GM12864 (cell line): ENCODE measurements around the gene RFT1.
A peak's percentile ranks its signal among the peaks of the same experiment; 100 is the strongest.
"Not testable (repeated sequence)": the region's sequence is repeated elsewhere in the genome, so short reads cannot be mapped to it uniquely, and the experiment has no call there.

ENCODE experiments used
- DNase-seq: peaks from one replicate; pipeline ENCODE4 v3.0.0-alpha.2; 2011; ENCODE audit warnings: low read depth
- H3K4me3 ChIP-seq: 2 replicates; pipeline ENCODE4 v1.5.1; 2011; ENCODE audit warnings: mild to moderate bottlenecking, low read depth, low read length, control low read depth
- TF ChIP-seq, protein P1 (sequence below): IDR thresholded peaks from 2 replicates; pipeline ENCODE4 v1.5.1; 2011; ENCODE audit warnings: low read depth, mild to moderate bottlenecking, moderate library complexity, low read length, control low read depth, inconsistent platforms; ENCODE audit errors: missing control alignments

The RFT1 gene

DNA sequence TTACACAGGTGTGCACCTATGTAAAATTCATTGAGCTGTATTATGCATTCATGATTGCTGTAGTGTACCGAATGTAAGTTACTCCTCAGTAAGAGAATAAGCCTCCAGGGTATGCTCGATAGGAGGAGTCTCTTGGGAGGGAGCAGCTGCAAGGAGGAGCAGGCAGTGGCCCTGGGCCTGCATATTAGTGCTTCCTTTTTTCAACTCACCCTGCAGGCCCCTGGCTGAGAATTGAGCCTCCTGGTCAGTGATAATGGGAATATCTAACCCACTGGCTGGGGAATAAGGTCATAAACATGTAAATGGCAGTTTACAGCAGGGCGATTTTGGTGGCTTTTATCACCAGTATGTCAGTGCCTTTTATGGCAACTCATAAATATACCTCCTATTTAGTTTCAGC lies 62.7 kb downstream of the RFT1 start:
- TF ChIP-seq, protein P1, sequence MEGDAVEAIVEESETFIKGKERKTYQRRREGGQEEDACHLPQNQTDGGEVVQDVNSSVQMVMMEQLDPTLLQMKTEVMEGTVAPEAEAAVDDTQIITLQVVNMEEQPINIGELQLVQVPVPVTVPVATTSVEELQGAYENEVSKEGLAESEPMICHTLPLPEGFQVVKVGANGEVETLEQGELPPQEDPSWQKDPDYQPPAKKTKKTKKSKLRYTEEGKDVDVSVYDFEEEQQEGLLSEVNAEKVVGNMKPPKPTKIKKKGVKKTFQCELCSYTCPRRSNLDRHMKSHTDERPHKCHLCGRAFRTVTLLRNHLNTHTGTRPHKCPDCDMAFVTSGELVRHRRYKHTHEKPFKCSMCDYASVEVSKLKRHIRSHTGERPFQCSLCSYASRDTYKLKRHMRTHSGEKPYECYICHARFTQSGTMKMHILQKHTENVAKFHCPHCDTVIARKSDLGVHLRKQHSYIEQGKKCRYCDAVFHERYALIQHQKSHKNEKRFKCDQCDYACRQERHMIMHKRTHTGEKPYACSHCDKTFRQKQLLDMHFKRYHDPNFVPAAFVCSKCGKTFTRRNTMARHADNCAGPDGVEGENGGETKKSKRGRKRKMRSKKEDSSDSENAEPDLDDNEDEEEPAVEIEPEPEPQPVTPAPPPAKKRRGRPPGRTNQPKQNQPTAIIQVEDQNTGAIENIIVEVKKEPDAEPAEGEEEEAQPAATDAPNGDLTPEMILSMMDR: no peak
- no peak overlapping the region for H3K4me3 ChIP-seq
- DNase-seq: no peak

DNA sequence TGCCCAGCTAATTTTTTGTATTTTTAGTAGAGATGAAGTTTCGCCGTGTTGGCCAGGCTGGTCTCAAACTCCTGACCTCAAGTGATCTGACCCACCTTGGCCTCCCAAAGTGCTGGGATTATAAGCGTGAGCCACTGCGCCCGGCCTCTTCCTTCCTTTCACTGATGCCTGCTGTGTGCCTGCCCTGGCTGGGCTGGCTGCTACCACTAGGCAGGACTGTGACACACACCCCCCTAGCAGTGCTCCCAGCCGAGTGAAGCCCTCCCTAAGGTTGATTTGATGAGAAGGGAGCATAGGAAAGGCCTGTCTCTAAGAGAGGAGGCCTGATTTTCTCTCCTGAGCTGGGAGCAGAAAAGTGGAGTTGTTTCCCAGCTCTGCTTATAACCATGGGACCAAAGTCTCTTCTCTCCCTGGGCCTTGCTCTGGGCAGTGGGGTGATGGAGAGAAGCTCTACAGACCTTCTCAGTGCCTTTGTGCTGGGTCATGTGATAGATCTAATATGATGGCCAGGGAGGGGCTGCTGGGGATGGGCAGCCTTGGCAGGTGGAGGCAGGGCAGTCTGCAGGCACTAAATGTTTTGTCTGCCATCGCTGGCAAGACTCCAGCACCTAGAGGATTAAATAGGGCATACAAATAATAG lies 64.3 kb downstream of the RFT1 start:
- H3K4me3 ChIP-seq: no peak overlapping the region
- TF ChIP-seq, protein P1: no peak
- DNase-seq: no peak

DNA sequence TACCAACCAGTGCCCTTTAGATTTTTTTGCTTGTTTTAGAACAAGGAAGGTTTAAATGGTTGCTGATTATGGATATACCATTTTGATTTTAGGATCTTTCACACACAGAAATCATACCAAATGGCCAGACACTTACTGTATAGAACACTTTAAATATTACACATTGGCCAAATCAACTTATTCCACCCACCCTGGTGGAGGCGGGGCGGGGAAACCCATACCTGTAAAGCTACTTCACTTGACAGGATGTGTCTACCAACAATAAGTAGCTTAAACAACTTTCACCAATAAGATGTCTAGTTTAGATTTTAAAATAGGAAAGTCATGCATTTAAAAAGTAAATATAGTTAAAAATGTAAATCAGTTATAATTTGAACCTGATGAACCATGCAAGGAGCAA lies 67.3 kb downstream of the RFT1 start:
- no peak for DNase-seq
- no peak overlapping the region for H3K4me3 ChIP-seq
- TF ChIP-seq, protein P1: no peak

DNA sequence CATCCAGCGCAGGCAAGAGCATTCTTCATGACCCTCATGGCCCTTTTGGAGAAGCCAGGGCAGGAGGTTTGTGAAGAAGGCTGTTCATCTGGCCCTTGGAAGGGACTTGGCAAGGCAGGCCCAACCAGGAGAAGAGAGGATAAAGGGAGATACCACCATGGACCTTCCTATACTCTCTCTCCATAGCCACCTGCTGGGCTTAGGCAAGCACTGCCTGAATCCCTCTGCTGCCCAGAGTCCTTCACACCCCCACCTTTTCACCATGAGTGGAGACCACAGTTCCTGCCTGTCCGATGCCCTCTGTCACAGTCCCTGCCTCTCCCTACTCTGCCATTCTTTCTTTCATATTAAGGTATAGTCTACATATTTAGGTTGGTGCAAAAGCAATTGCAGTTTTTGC lies 73.8 kb downstream of the RFT1 start:
- TF ChIP-seq, protein P1: peak; percentile 53
- DNase-seq: no peak
- H3K4me3 ChIP-seq: no peak overlapping the region

DNA sequence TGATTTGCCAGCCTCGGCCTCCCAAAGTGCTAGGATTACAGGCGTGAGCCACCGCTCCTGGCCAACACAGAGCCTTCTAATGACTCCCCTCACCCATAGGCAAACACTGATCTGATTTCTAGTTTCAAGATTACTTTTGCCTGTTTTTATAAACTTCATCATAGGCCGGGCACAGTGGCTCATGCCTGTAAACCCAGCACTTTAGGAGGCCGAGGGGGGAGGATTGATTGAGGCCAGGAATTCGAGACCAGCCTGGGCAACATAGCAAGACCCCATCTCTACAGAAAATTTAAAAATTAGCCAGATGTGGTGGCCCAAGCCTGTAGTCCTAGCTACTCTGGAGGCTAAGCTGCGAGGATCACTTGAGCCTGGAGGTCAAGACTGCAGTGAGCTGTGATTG lies 76.0 kb downstream of the RFT1 start:
- DNase-seq, H3K4me3 ChIP-seq: not testable (repeated sequence)

DNA sequence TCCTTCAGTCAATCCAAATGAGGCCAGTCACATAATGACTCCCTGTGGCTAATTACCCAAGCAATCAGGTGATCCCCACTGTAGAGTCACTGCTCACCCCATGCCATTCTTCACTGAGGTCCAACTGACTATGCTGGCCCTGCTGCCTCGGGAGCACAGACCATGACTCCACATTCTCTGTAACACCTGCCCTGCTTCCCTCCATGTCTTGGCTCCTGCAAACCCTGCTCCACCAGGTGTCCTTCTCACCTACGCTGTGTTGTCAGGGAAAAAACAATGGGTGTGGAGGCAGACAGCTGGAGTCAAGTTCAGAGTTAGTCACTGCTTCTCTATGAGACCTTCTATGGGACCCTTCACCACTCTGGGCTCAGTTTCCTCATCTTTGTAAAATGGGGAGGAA lies 78.3 kb downstream of the RFT1 start:
- DNase-seq: no peak
- no peak overlapping the region for H3K4me3 ChIP-seq
- TF ChIP-seq, protein P1: no peak

DNA sequence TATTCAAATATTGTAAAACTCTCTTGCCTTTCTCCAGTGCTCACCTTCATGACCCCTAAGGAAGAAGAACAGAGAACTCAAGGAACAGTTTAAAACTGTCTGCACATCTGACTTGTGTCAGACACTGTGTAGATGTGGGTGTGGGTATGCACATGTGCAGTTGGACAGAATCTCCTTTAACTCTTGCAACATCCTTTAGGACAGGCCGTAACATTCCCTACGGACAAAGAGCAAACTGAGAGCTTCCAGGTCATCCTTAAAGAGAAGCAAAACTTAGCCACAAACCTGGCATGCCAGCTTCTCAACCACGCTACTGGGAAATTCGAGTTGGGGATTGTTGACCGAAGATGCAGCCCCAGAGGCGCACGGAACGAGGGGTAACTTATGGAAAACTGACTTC lies 80.2 kb downstream of the RFT1 start:
- TF ChIP-seq, protein P1: no peak
- H3K4me3 ChIP-seq: no peak overlapping the region
- DNase-seq: no peak
